ENCODE measurements around the gene CHML. TPM values are rescaled to one million over a fixed set of nuclear protein-coding genes. Genes with fewer than 3 reads are reported as not detected.
A peak's percentile ranks its signal among the peaks of the same experiment; 100 is the strongest.

The CHML gene
- total and polyA plus RNA-seq, 2 experiments from 2014 or later = 4.4 to 20.9 TPM

GRCh38 chr1:241622669-241623068, 17.5 kb downstream of the CHML start:
- 89% methylated on average over 5 of the region's 5 CpGs for WGBS (ENCODE audit: low lambda C conversion rate, missing lambda C conversion rate)
- DNase-seq (ENCODE audit: low spot score) = no peak
- no peaks in the 10 kb centered on the region for H3K36me3 ChIP-seq (replicated peaks; ENCODE audit: insufficient read depth, low read depth)
- no peak overlapping the region for H3K4me3 ChIP-seq
- H3K79me2 ChIP-seq = no peaks in the 10 kb centered on the region
- no peaks in the 10 kb centered on the region for H4K20me1 ChIP-seq (ENCODE audit: insufficient read depth, poor library complexity, severe bottlenecking)
- H3K9me3 ChIP-seq (ENCODE audit: low read depth) = no peaks in the 10 kb centered on the region
- TF ChIP-seq, protein P1, sequence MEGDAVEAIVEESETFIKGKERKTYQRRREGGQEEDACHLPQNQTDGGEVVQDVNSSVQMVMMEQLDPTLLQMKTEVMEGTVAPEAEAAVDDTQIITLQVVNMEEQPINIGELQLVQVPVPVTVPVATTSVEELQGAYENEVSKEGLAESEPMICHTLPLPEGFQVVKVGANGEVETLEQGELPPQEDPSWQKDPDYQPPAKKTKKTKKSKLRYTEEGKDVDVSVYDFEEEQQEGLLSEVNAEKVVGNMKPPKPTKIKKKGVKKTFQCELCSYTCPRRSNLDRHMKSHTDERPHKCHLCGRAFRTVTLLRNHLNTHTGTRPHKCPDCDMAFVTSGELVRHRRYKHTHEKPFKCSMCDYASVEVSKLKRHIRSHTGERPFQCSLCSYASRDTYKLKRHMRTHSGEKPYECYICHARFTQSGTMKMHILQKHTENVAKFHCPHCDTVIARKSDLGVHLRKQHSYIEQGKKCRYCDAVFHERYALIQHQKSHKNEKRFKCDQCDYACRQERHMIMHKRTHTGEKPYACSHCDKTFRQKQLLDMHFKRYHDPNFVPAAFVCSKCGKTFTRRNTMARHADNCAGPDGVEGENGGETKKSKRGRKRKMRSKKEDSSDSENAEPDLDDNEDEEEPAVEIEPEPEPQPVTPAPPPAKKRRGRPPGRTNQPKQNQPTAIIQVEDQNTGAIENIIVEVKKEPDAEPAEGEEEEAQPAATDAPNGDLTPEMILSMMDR (IDR thresholded peaks at IDR 0.05; ENCODE audit: poor library complexity) = no peak
- no peak for TF ChIP-seq EZH2 (IDR thresholded peaks at IDR 0.05; ENCODE audit: borderline replicate concordance)
- H3K27ac ChIP-seq = no peak overlapping the region
- no peak overlapping the region for H3K4me2 ChIP-seq
- no peaks in the 10 kb centered on the region for H3K27me3 ChIP-seq
- H3K9me2 ChIP-seq (replicated peaks; ENCODE audit: insufficient read depth) = no peaks in the 10 kb centered on the region
- H3K4me1 ChIP-seq (ENCODE audit: insufficient read depth) = no peaks in the 10 kb centered on the region
- H2AFZ ChIP-seq = no peak overlapping the region

DNA sequence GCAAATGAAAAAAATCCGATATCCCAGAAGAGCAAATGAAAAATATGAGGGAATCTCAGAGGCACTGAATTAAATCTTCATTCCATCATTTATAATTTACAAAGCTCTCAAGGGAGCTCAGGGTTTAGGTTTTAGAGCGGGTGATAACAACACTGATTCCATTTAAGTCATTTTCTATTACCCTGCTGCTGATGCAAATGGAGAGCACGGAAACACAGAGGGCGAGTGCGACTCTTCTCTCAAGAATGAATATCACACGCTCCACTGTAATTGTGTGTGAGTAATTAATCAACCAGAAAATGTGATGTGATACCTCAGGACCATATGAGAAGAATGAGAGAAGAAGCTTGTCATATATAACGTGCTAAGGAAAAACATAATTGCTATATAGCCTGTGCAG, 22.7 kb downstream of the CHML start:
- TF ChIP-seq EZH2 (IDR thresholded peaks at IDR 0.05; ENCODE audit: borderline replicate concordance) (no peak), EZH2phosphoT487 (IDR thresholded peaks at IDR 0.05; ENCODE audit: low read depth, severe bottlenecking, unreplicated experiment) (no peak)
- TF ChIP-seq, protein P1 (IDR thresholded peaks at IDR 0.05; ENCODE audit: poor library complexity) = no peak
- Histone ChIP-seq H3K27ac (no peak overlapping the region), H3K27me3 (no peaks in the 10 kb centered on the region), H3K4me2 (no peak overlapping the region), H4K20me1 (ENCODE audit: insufficient read depth, poor library complexity, severe bottlenecking) (no peaks in the 10 kb centered on the region), H3K36me3 (replicated peaks; ENCODE audit: insufficient read depth, low read depth) (no peaks in the 10 kb centered on the region), H3K4me3 (no peak overlapping the region), H3K9me3 (ENCODE audit: low read depth) (no peaks in the 10 kb centered on the region), H3K9me2 (replicated peaks; ENCODE audit: insufficient read depth) (no peaks in the 10 kb centered on the region), H3K79me2 (no peaks in the 10 kb centered on the region), H3K4me1 (ENCODE audit: insufficient read depth) (no peaks in the 10 kb centered on the region), H2AFZ (no peak overlapping the region)
- no peak for DNase-seq (ENCODE audit: low spot score)
- WGBS (ENCODE audit: low lambda C conversion rate, missing lambda C conversion rate) = 97% methylated on average over 7 of the region's 7 CpGs

- WGBS (ENCODE audit: low lambda C conversion rate, missing lambda C conversion rate) = 68% methylated on average over 8 of the region's 8 CpGs
- Histone ChIP-seq H3K4me1 (ENCODE audit: insufficient read depth) (peaks cover 12% of the 10 kb centered on the region), H3K4me2 (peak overlapping the region; percentile 33), H3K4me3 (no peak overlapping the region), H4K20me1 (ENCODE audit: insufficient read depth, poor library complexity, severe bottlenecking) (no peaks in the 10 kb centered on the region), H3K9me2 (replicated peaks; ENCODE audit: insufficient read depth) (no peaks in the 10 kb centered on the region), H3K27me3 (no peaks in the 10 kb centered on the region), H3K79me2 (no peaks in the 10 kb centered on the region), H3K27ac (peak overlapping the region; percentile 50), H3K36me3 (replicated peaks; ENCODE audit: insufficient read depth, low read depth) (no peaks in the 10 kb centered on the region), H2AFZ (no peak overlapping the region), H3K9me3 (ENCODE audit: low read depth) (no peaks in the 10 kb centered on the region)
- peak; percentile 50 for DNase-seq (ENCODE audit: low spot score)
- TF ChIP-seq EZH2 (IDR thresholded peaks at IDR 0.05; ENCODE audit: borderline replicate concordance) (no peak), EZH2phosphoT487 (IDR thresholded peaks at IDR 0.05; ENCODE audit: low read depth, severe bottlenecking, unreplicated experiment) (no peak)
- TF ChIP-seq, protein P1 (IDR thresholded peaks at IDR 0.05; ENCODE audit: poor library complexity) = no peak
Observed at GRCh38 chr1:241615043-241615974, 24.9 kb downstream of the CHML start.

Data from hepatocyte (in vitro differentiated cells).